GM12878 (cell line): ENCODE measurements around the gene IGFLR1. TPM values are rescaled to one million over a fixed set of nuclear protein-coding genes. Genes with fewer than 3 reads are reported as not detected.
A peak's percentile ranks its signal among the peaks of the same experiment; 100 is the strongest.

Source experiments
- ATAC-seq: fragments of 200-7000 bp; cut with Tn5 transposase; 3 replicates; pipeline ENCODE4 v1.9.1; 2020; ENCODE audit warnings: mild to moderate bottlenecking, moderate library complexity
- BruUV-seq: library from RNA; stranded (reverse); fragments of 400-500 nt; replicated peaks from 2 replicates; lab custom pipeline; 2021; lab: Mats Ljungman, UMichigan
- CTCF ChIA-PET: fragments of 300-600 bp; sonication (Branson Sonifier 250); formaldehyde crosslinking; extraction: SDS; loops from one replicate; lab custom pipeline; 2021; ENCODE audit warnings: inconsistent platforms; lab: Yijun Ruan, JAX
- POLR2A ChIA-PET: fragments of 350-600 bp; formaldehyde crosslinking; extraction: SDS; loops from one replicate; lab custom pipeline; 2021; ENCODE audit warnings: inconsistent platforms; lab: Charles Lee
- RAD21 ChIA-PET: fragments of 300-600 bp; sonication (Branson Sonifier 250); formaldehyde crosslinking; loops from one replicate; lab custom pipeline; 2023; ENCODE audit warnings: antibody characterized with exemption; ENCODE audit not compliant: unreplicated experiment; lab: Charles Lee
- SMC1A ChIA-PET: fragments of 300-600 bp; sonication (Branson Sonifier 250); formaldehyde crosslinking; loops from one replicate; lab custom pipeline; 2023; ENCODE audit not compliant: unreplicated experiment, uncharacterized antibody; lab: Charles Lee
- DNase-seq: peaks from one replicate; pipeline ENCODE4 v3.0.0-alpha.2; 2011; ENCODE audit warnings: low read depth, low spot score
- FAIRE-seq: peaks from 3 replicates; lab custom pipeline; 2011; peaks lifted over from hg19 to GRCh38; lab: Jason Lieb, UNC
- H2AFZ ChIP-seq: 2 replicates; pipeline ENCODE4 v1.6.0; 2011; ENCODE audit warnings: low read depth, low read length, control low read depth; ENCODE audit not compliant: control insufficient read depth
- H3K27ac ChIP-seq: 2 replicates; pipeline ENCODE4 v1.5.1; 2011; ENCODE audit warnings: control low read depth; ENCODE audit not compliant: control insufficient read depth, insufficient read depth
- H3K27me3 ChIP-seq, 2 experiments: replicated peaks in 1 of 2; 2 replicates each; pipeline versions ENCODE4 v1.6.0 to v1.6.1; 2011; ENCODE audit warnings: low read length in 1 of 2; ENCODE audit not compliant: control insufficient read depth in 2 of 2, insufficient read depth in 2 of 2
- H3K36me3 ChIP-seq, 2 experiments: 2 replicates each; pipeline ENCODE4 v1.5.1; 2011; ENCODE audit warnings: low read length in 1 of 2; ENCODE audit not compliant: control insufficient read depth in 2 of 2, insufficient read depth in 2 of 2
- H3K4me1 ChIP-seq: 2 replicates; pipeline ENCODE4 v1.6.1; 2011; ENCODE audit warnings: mild to moderate bottlenecking, low read length, moderate library complexity, mixed read lengths; ENCODE audit not compliant: control insufficient read depth, insufficient read depth
- H3K4me2 ChIP-seq: 2 replicates; pipeline ENCODE4 v1.6.0; 2011; ENCODE audit warnings: control low read depth; ENCODE audit not compliant: control insufficient read depth, insufficient read depth
- H3K4me3 ChIP-seq: fragments of 200-600 bp; sonication (generic); 2 replicates; pipeline ENCODE4 v1.5.1; 2016
- H3K79me2 ChIP-seq: 2 replicates; pipeline ENCODE4 v1.6.0; 2011; ENCODE audit warnings: low read length; ENCODE audit not compliant: control insufficient read depth, insufficient read depth
- H3K9ac ChIP-seq: 2 replicates; pipeline ENCODE4 v1.8.0; 2011; ENCODE audit warnings: low read length, control low read depth, mixed read lengths; ENCODE audit not compliant: control insufficient read depth, insufficient read depth
- H3K9me3 ChIP-seq: replicated peaks from 3 replicates; pipeline ENCODE4 v1.5.1; 2011; ENCODE audit warnings: mild to moderate bottlenecking, low read length; ENCODE audit not compliant: control insufficient read depth, insufficient read depth
- H4K20me1 ChIP-seq: 2 replicates; pipeline ENCODE4 v1.6.0; 2011; ENCODE audit not compliant: control insufficient read depth, insufficient read depth
- BACH1 ChIP-seq: fragments of 450-650 bp; IDR thresholded peaks from 2 replicates; pipeline ENCODE4 v1.6.1; 2017; ENCODE audit warnings: mild to moderate bottlenecking, borderline replicate concordance
- CREB1 ChIP-seq: IDR thresholded peaks from 2 replicates; pipeline ENCODE4 v1.6.1; 2012; ENCODE audit warnings: low read depth, mild to moderate bottlenecking, inconsistent platforms
- DPF2 ChIP-seq: fragments of 450-650 bp; IDR thresholded peaks from 2 replicates; pipeline ENCODE4 v1.6.1; 2017; ENCODE audit warnings: mild to moderate bottlenecking
- EGR1 ChIP-seq, 2 experiments: IDR thresholded peaks; 1 replicate in 1 of 2; 2 replicates in 1 of 2; pipeline ENCODE4 v1.6.1; 2011 to 2012; ENCODE audit warnings: low read depth in 2 of 2, low read length in 2 of 2, borderline replicate concordance in 1 of 2, mild to moderate bottlenecking in 1 of 2, moderate library complexity in 1 of 2
- HDGF ChIP-seq: fragments of 450-650 bp; IDR thresholded peaks from 2 replicates; pipeline ENCODE4 v1.6.1; 2016; ENCODE audit warnings: antibody characterized with exemption
- LARP7 ChIP-seq: fragments of 450-650 bp; IDR thresholded peaks from 2 replicates; pipeline ENCODE4 v1.6.1; 2017; ENCODE audit warnings: mild to moderate bottlenecking
- NBN ChIP-seq: fragments of 450-650 bp; IDR thresholded peaks from 2 replicates; pipeline ENCODE4 v1.6.1; 2016
- NR2C1 ChIP-seq: fragments of 450-650 bp; IDR thresholded peaks from 2 replicates; pipeline ENCODE4 v1.6.1; 2017; ENCODE audit warnings: antibody characterized with exemption, mild to moderate bottlenecking, moderate library complexity
- POLR2A ChIP-seq: IDR thresholded peaks from 2 replicates; pipeline ENCODE4 v1.6.1; 2011; ENCODE audit warnings: low read depth, mild to moderate bottlenecking, low read length
- RAD51 ChIP-seq: fragments of 450-650 bp; IDR thresholded peaks from 2 replicates; pipeline ENCODE4 v1.6.1; 2016; ENCODE audit warnings: moderate library complexity, mild to moderate bottlenecking, inconsistent platforms
- RELA ChIP-seq: fragments of 450-650 bp; IDR thresholded peaks from 2 replicates; pipeline ENCODE4 v1.8.0; 2014; ENCODE audit warnings: borderline replicate concordance; ENCODE audit not compliant: partially characterized antibody
- TARDBP ChIP-seq: IDR thresholded peaks from 2 replicates; pipeline ENCODE4 v1.6.1; 2016; ENCODE audit warnings: borderline replicate concordance
- WGBS: methylation state at CpG from one replicate; pipeline ENCODE4 v1.1.6; 2016; ENCODE audit warnings: low lambda C conversion rate; ENCODE audit not compliant: insufficient replicate concordance, insufficient coverage; ENCODE audit errors: missing lambda C conversion rate; 5-methylcytosine and 5-hydroxymethylcytosine counted together
- in situ Hi-C: fragments of 300-500 bp; cut with MboI; formaldehyde crosslinking; loops from 9 replicates; pipeline ENCODE4 v1.14.3; 2018; ENCODE audit warnings: mixed read lengths
- intact Hi-C: fragments of 100-400 bp; cut with micrococcal nuclease; formaldehyde crosslinking; loops from one replicate; pipeline ENCODE4 v1.14.2; 2022; ENCODE audit not compliant: unreplicated experiment
- polyA plus RNA-seq, 11 experiments: library from polyadenylated mRNA; depleted of rRNA in 4 of 11; unstranded in 6 of 11; stranded (reverse) in 5 of 11; fragments of >200 nt; fragmentation: Nextera tagmentation in 4 of 11; fragmentation: Illumina TruSeq in 1 of 11; extraction: Ambion mirVana in 4 of 11; extraction: Trizol in 1 of 11; gene quantifications; 1 replicate in 1 of 11; 2 replicates in 10 of 11; pipeline versions ENCODE4 v1.2.1 to v1.2.3, GENCODE V29; 2011 to 2016; ENCODE audit warnings: inconsistent platforms in 2 of 11, missing spikeins in 2 of 11, low read depth in 1 of 11
- total RNA-seq, 4 experiments: library from RNA; depleted of rRNA in 3 of 4; stranded (reverse); fragments of >200 nt in 3 of 4; fragmentation: Illumina TruSeq in 1 of 4; extraction: Trizol in 1 of 4; gene quantifications; 2 replicates each; pipeline versions ENCODE4 v1.2.1 to v1.2.3, GENCODE V29; 2013 to 2021
- TF ChIP-seq, protein P1 (sequence below): fragments of 450-650 bp; IDR thresholded peaks from 2 replicates; pipeline ENCODE4 v1.6.1; 2016; ENCODE audit warnings: mild to moderate bottlenecking

The IGFLR1 gene
- total and polyA plus RNA-seq, 10 of the 15 experiments (the other 5 are each of a cell fraction or from before 2014, with no cell fraction given) = 2.5 to 39.9 (median 24.8) TPM

DNA sequence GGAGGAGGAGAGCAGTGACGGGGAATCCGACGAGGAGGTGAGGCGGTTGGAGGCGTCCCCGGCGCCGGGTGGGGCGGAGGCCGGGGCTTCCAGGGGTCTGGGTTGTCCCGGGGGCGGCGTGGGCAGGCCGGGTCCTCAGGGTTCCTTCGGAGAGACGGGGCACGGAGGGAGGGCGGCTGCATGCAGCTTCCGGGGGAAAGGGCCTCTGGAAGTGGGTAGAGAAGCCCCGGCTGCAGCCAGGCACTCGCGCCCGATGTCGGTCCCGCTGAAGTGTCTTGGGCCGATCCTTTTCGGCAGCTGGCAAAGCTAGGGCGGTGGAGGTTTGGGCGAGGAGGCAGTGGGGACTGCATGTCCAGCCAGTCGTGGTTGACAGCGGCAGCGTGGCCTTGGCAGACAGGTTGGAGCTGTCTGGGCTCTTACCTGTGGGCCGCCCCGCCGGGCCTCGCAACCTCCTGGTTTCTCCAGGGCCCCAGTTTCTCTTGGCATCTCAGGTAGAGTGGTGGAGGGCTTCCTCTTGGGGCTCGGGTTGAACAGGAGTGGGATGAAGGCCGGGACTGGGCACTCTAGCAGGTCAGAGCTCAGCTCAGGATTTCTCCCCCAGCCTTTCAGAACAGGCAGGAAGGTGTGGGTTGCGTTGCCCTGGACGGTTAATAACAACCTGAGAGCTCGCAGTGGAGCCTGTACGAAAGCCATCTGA is 23.8 kb downstream of the IGFLR1 start:
- ATAC-seq = no peak
- Histone ChIP-seq H3K79me2 (peaks cover 55% of the 10 kb centered on the region), H2AFZ (no peak overlapping the region), H3K9ac (peak overlapping the region; percentile 83), H3K9me3 (no peaks in the 10 kb centered on the region), H3K4me1 (peaks cover 25% of the 10 kb centered on the region), H4K20me1 (no peaks in the 10 kb centered on the region), H3K4me3 (peak overlapping the region; percentile 97), H3K36me3 (peaks cover 5 to 15% of the 10 kb centered on the region in 2 experiments), H3K4me2 (peak overlapping the region; percentile 97), H3K27me3 (no peaks in the 10 kb centered on the region), H3K27ac (peak overlapping the region; percentile 72)
- POLR2A ChIA-PET = interaction anchor here (0.6 to 1.8 kb wide), 11 partner anchors 9 to 62 kb away, joined by 3 to 12 read pairs (median 5); partner anchors contain the start of genes IGFLR1, LIN37, PSENEN and U2AF1L4
- SMC1A ChIA-PET = interaction anchor here (0.9 to 1.5 kb wide), 9 partner anchors 17 to 70 kb away, joined by 3 to 8 read pairs (median 4); partner anchors contain the start of genes COX6B1, LIN37, PSENEN and U2AF1L4
- WGBS = under 1% methylated on average over 27 of the region's 42 CpGs
- no peak for FAIRE-seq
- peak; percentile 61 for TF ChIP-seq LARP7
- TF ChIP-seq NBN = 0 out of 2 replicates have a peak, but pooled peaks have one; percentile 31
- no peak for TF ChIP-seq RELA
- TF ChIP-seq BACH1 = peak; percentile 22; the same call in 1 of the 2 replicates
- TF ChIP-seq DPF2 = peak; percentile 29; the same call in 1 of the 2 replicates
- no peak for TF ChIP-seq RAD51
- no peak for TF ChIP-seq NR2C1
- peak; percentile 66 for TF ChIP-seq POLR2A
- peak; percentile 25; the same call in 1 of the 2 replicates for TF ChIP-seq HDGF
- 0 out of 2 replicates have a peak, but pooled peaks have one; percentile 11 for TF ChIP-seq CREB1
- peak in 1 of 2 experiments; percentile 32; a peak in 1 of 3 replicates for TF ChIP-seq EGR1 (IDR thresholded peaks at IDR 0.05; ENCODE audit: borderline replicate concordance in 1 of 2, low read depth in 2 of 2, low read length in 2 of 2)
- no peak for TF ChIP-seq TARDBP
- TF ChIP-seq, protein P1, sequence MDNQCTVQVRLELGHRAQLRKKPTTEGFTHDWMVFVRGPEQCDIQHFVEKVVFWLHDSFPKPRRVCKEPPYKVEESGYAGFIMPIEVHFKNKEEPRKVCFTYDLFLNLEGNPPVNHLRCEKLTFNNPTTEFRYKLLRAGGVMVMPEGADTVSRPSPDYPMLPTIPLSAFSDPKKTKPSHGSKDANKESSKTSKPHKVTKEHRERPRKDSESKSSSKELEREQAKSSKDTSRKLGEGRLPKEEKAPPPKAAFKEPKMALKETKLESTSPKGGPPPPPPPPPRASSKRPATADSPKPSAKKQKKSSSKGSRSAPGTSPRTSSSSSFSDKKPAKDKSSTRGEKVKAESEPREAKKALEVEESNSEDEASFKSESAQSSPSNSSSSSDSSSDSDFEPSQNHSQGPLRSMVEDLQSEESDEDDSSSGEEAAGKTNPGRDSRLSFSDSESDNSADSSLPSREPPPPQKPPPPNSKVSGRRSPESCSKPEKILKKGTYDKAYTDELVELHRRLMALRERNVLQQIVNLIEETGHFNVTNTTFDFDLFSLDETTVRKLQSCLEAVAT = no peak
- CTCF ChIA-PET = interaction anchor here (0.6 to 1.5 kb wide), 5 partner anchors 16 to 58 kb away, joined by 3 to 8 read pairs (median 3); no protein-coding TSS in a partner anchor
- no peak for DNase-seq
- intact Hi-C loops (no loop called here), in situ Hi-C loops (no loop called here)
- no TSS peak for BruUV-seq
- RAD21 ChIA-PET = interaction anchor here (0.9 to 1.6 kb wide), 10 partner anchors 16 to 213 kb away, joined by 3 to 10 read pairs (median 6); partner anchors contain the start of genes COX6B1, IGFLR1, LIN37 and PSENEN
